IPS-18c (cell line): ENCODE measurements around the gene ROM1.

Source experiments
- H3K4me3 ChIP-seq: 2 replicates; pipeline ENCODE4 v1.7.0; 2013; ENCODE audit warnings: low read depth, mild to moderate bottlenecking, low read length, moderate library complexity; ENCODE audit not compliant: insufficient read depth
- H3K9me3 ChIP-seq: one replicate; pipeline ENCODE4 v1.6.1; 2013; ENCODE audit warnings: mild to moderate bottlenecking, low read length, moderate library complexity; ENCODE audit not compliant: control insufficient read depth, insufficient read depth

ROM1 gene

DNA sequence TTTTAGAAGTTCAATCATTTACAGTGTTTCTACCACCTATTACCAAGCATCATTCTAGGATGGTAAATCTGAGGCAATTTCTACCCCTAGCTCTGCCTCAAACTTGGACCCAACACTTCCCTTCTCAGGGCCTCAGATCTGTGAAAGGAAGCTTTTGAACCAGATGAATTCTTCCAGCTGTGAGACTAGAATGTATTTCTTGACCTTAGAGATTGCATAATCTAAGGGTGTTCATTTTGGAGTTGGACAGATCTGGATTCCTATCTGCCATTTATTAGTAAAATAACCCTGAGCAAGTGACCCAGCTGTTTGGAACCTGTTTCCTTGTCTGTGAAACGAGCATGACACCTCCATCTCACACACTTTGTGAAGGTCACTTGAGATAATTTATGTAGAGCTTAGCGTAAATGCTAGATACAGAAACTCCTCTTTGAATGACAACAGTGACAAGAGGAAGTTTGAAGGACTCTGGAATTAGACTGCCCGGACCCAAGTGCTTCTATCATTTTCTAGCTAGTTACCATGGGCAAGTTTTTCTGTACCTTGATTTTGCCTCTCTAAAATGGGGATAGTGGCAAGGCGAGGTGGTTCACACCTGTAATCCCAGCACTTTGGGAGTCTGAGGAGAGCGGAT, 43.9 kb downstream of the ROM1 start:
- no peaks in the 10 kb centered on the region for H3K9me3 ChIP-seq
- no peak overlapping the region for H3K4me3 ChIP-seq

DNA sequence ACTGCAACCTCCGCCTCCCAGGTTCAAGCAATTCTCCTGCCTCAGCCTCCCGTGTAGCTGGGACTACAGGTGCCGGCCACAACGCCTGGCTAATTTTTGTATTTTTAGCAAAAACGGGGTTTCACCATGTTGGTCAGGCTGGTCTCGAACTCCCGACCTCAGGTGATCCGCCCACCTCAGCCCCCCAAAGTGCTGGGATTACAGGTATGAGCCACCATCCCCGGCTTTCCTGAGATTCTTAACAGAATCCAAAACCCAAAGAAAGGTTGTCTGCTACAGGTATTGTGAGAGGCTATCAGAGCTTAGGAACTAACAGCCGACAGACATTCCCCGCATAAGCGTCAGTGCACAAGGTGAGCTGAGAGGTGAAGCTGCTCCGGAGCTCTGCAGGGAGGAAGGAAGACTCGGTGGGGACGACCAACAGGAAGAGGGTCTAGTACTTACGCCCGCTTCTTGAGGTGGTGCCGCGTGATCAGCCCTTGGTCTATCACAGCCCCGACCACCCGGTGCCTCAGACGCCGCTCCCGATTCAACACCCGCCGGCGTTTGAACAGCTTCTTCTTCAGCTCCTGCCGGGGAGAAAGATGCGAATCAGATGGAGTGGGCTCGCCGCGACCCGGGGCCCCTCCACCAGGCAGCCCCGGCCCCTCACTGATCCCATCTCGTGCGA, 51.5 kb downstream of the ROM1 start:
- Histone ChIP-seq H3K9me3 (no peaks in the 10 kb centered on the region), H3K4me3 (peak overlapping the region; percentile 100)
